Prostate gland (tissue), 2 donors: ENCODE data around the gene GFOD2. TPM values are rescaled to one million over a fixed set of nuclear protein-coding genes. Genes with fewer than 3 reads are reported as not detected.

Source experiments
- DNase-seq: peaks from one replicate; pipeline ENCODE4 v3.0.0-alpha.2; 2019; ENCODE audit warnings: low spot score
- H3K27ac ChIP-seq, 2 donors: fragments of 200-600 bp; sonication (generic); 2 replicates each; pipeline ENCODE4 v1.5.1; 2017 to 2019
- H3K27me3 ChIP-seq: fragments of 200-600 bp; sonication (generic); replicated peaks from 2 replicates; pipeline ENCODE4 v1.5.1; 2019; ENCODE audit not compliant: insufficient read depth
- H3K36me3 ChIP-seq, 2 donors: fragments of 200-600 bp; sonication (generic); 1 replicate in 1 of 2; 2 replicates in 1 of 2; pipeline versions ENCODE4 v1.5.1 to v1.8.1; 2017 to 2019
- H3K4me1 ChIP-seq: fragments of 200-600 bp; sonication (generic); replicated peaks from 2 replicates; pipeline ENCODE4 v1.5.1; 2019
- H3K4me3 ChIP-seq, 2 donors: fragments of 200-600 bp; sonication (generic); 2 replicates each; pipeline ENCODE4 v1.5.1; 2017 to 2019
- H3K9me3 ChIP-seq: fragments of 200-600 bp; sonication (generic); 2 replicates; pipeline ENCODE4 v1.5.1; 2017
- CTCF ChIP-seq, 4 experiments: fragments of 200-600 bp in 2 of 4; fragments of 450-650 bp in 2 of 4; sonication (generic) in 2 of 4; IDR thresholded peaks; 1 replicate in 3 of 4; 2 replicates in 1 of 4; pipeline ENCODE4 v1.5.1; 2016 to 2019; ENCODE audit warnings: antibody characterized with exemption in 4 of 4, mild to moderate bottlenecking in 2 of 4, moderate library complexity in 2 of 4
- POLR2A ChIP-seq: fragments of 450-650 bp; IDR thresholded peaks from one replicate; pipeline ENCODE4 v1.6.1; 2016; ENCODE audit warnings: antibody characterized with exemption, mild to moderate bottlenecking
- POLR2AphosphoS5 ChIP-seq: sonication (generic); formaldehyde crosslinking; IDR thresholded peaks from one replicate; pipeline ENCODE4 v1.6.1; 2017; ENCODE audit warnings: antibody characterized with exemption
- WGBS: methylation state at CpG from one replicate; pipeline ENCODE4 v1.1.5; 2018; 5-methylcytosine and 5-hydroxymethylcytosine counted together
- intact Hi-C: fragments of 100-400 bp; cut with DNase I; formaldehyde crosslinking; loops from one replicate; pipeline ENCODE4 v1.14.2; 2022
- total RNA-seq, 2 donors: library from RNA; depleted of rRNA; stranded (reverse); fragments of >200 nt; gene quantifications; one replicate each; pipeline ENCODE4 v1.1.0, GENCODE V29; 2016

The GFOD2 gene
- total RNA-seq, 2 donors from 2014 or later = 16.0 to 27.4 TPM

DNA sequence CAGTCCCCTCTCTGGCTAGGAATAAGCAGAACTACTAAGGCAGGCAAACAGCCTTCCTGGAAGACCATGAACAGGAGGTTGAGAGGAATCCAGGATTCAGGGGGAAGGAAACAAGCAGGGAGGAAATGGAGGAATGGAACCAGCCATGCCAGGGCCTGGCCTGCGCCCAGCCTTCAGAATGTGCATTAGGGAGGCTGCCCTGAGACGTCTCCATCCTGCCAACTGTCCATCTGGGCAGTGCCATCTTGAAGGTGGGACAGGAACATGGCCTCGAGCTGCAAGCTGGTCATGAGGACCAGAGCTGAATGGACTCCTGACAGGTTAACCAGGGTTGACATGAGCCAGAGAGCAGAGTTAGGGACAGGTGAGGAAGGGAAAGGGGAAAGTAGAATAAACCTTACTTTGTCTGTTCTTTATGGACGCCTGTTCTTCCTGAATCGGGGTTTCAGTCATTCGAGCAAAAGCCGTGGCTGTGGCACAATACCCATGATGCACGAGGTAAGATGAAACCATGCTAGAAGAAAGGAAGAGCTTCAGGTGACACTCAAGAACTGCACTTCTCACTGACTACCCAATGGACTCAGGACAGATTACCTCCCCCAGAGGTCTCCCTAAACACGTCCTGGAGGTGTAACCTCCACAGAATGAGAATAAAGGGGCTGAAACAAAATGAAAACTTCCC is 12.1 kb upstream of the GFOD2 start:
- 90% methylated on average over 9 of the region's 9 CpGs for WGBS

DNA sequence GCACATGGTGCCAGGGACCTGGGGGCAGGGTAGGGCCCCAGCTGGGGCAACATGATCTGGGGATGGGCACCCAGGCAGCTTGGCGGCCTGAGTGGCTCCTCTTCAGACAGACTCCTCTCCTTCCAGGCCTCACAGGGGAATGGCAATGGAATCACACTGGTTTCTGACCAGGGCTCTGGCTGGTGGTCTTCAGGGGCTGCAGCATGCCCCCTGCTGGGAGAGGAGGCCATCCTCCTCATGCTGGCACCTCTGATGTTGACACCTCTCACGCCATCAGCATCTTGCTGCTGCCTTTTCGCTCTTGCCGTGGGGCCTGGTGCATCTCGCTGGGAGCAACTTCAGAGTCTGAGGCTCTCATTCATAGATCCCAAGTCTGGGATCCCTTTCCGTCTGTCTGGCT is 11.2 kb upstream of the GFOD2 start:
- H3K27me3 ChIP-seq = no peaks in the 10 kb centered on the region
- TF ChIP-seq POLR2AphosphoS5 (no peak), POLR2A (no peak), CTCF (IDR thresholded peaks at IDR 0.05) (no peak)
- no peaks in the 10 kb centered on the region for H3K4me1 ChIP-seq
- H3K27ac ChIP-seq = no peak overlapping the region
- H3K9me3 ChIP-seq = no peaks in the 10 kb centered on the region
- H3K4me3 ChIP-seq = no peak overlapping the region
- H3K36me3 ChIP-seq = peaks cover 7 to 16% of the 10 kb centered on the region in 2 donors
- no peak for DNase-seq
- WGBS = 91% methylated on average over 6 of the region's 6 CpGs
- intact Hi-C loops = no loop called here

More for the DNA sequence above, 12.1 kb upstream of the GFOD2 start:
- Histone ChIP-seq H3K36me3 (peaks cover 7 to 16% of the 10 kb centered on the region in 2 donors), H3K4me3 (no peak overlapping the region), H3K27ac (no peak overlapping the region), H3K27me3 (no peaks in the 10 kb centered on the region), H3K9me3 (no peaks in the 10 kb centered on the region), H3K4me1 (no peaks in the 10 kb centered on the region)
- intact Hi-C loops = no loop called here
- TF ChIP-seq POLR2AphosphoS5 (no peak), CTCF (IDR thresholded peaks at IDR 0.05) (no peak), POLR2A (no peak)
- no peak for DNase-seq

DNA sequence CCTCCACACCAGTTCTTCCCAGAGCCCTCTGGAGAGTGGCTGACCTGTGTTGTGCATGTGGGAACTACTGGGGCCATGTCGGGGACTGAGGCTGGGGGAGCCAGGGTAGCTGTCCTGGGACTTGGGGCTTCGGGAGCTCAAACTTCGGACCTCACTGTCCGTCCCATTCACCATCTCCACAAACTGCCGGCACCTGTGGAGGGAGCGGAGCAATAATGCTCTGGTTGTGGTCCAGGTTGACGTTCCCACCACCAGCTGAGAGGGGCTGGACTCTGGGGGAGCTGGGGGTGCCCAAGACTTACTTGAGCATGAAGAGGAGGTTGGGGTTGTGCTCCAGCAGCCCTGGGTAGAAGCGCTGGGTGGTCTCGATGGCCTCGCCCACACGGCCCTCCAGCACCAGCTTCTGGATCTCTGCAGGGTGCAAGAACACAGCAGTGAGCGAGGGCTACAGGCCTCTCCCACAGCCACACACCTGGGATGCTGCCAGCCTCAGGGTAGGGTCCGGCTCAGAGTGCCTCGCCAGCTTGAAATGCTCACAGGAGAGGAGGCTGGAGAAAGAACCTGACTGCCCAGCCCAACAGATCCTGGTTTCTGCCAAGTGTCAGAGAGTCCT is 10.6 kb upstream of the GFOD2 start:
- intact Hi-C loops = no loop called here
- H3K9me3 ChIP-seq = no peaks in the 10 kb centered on the region
- DNase-seq = no peak
- no peaks in the 10 kb centered on the region for H3K4me1 ChIP-seq
- TF ChIP-seq POLR2A = no peak
- no peak for TF ChIP-seq POLR2AphosphoS5
- TF ChIP-seq CTCF (IDR thresholded peaks at IDR 0.05) = no peak
- H3K4me3 ChIP-seq = no peak overlapping the region
- no peaks in the 10 kb centered on the region for H3K27me3 ChIP-seq
- WGBS = 96% methylated on average over 13 of the region's 14 CpGs
- H3K27ac ChIP-seq = no peak overlapping the region
- H3K36me3 ChIP-seq = peaks cover 7 to 16% of the 10 kb centered on the region in 2 donors

- intact Hi-C loops = no loop called here
- Histone ChIP-seq H3K9me3 (no peaks in the 10 kb centered on the region), H3K27ac (no peak overlapping the region), H3K27me3 (no peaks in the 10 kb centered on the region), H3K4me3 (no peak overlapping the region), H3K4me1 (no peaks in the 10 kb centered on the region), H3K36me3 (peaks cover 7 to 16% of the 10 kb centered on the region in 2 donors)
- DNase-seq = no peak
- TF ChIP-seq POLR2AphosphoS5 = no peak
- TF ChIP-seq CTCF (IDR thresholded peaks at IDR 0.05) = no peak
- TF ChIP-seq POLR2A = no peak
- WGBS = 91% methylated on average over 18 of the region's 22 CpGs
Observed at GRCh38 chr16:67727521-67728485, 8.7 kb upstream of the GFOD2 start.
